ENCODE measurements around the gene RAET1G. TPM values are rescaled to one million over a fixed set of nuclear protein-coding genes. Genes with fewer than 3 reads are reported as not detected.
"Not testable (repeated sequence)": the region's sequence is repeated elsewhere in the genome, so short reads cannot be mapped to it uniquely, and the experiment has no call there.

RAET1G gene
- total RNA-seq, 4 donors from 2014 or later, result 0.29 to 0.32 TPM; not detected in 2

GRCh38 chr6:149962461-149963211 is 39.7 kb upstream of the RAET1G start:
- Histone ChIP-seq H3K36me3 (no peaks in the 10 kb centered on the region), H3K27me3 (peaks cover 0 to 96% (median 37%) of the 10 kb centered on the region in 4 donors), H3K4me3 (peak overlapping the region in 2 of 4 donors; percentile 47 to 65), H3K27ac (replicated peaks in 1 of 4) (no peak overlapping the region), H3K9me3 (no peaks in the 10 kb centered on the region), H3K4me1 (peaks cover 26 to 29% (median 28%) of the 10 kb centered on the region in 4 donors)
- TF ChIP-seq CTCF (IDR thresholded peaks at IDR 0.05) (no peak), POLR2A (IDR thresholded peaks at IDR 0.05; ENCODE audit: low read depth) (no peak), EP300 (IDR thresholded peaks at IDR 0.05) (no peak), POLR2AphosphoS5 (IDR thresholded peaks at IDR 0.05) (no peak)
- 47% methylated on average over 2 of the region's 7 CpGs for WGBS
- intact Hi-C loops (cut with DNase I), result no loop called here
- no peak for DNase-seq (ENCODE audit: extremely low spot score)

- no peak overlapping the region for H3K27ac ChIP-seq (replicated peaks in 1 of 4)
- peaks cover 26 to 29% (median 28%) of the 10 kb centered on the region in 4 donors for H3K4me1 ChIP-seq
- DNase-seq (ENCODE audit: extremely low spot score), result no peak
- TF ChIP-seq POLR2AphosphoS5 (IDR thresholded peaks at IDR 0.05), result no peak
- no peak for TF ChIP-seq EP300 (IDR thresholded peaks at IDR 0.05)
- no peak for TF ChIP-seq CTCF (IDR thresholded peaks at IDR 0.05)
- TF ChIP-seq POLR2A (IDR thresholded peaks at IDR 0.05; ENCODE audit: low read depth), result no peak
- 67% methylated on average over 6 of the region's 6 CpGs for WGBS
- H3K36me3 ChIP-seq, result no peaks in the 10 kb centered on the region
- intact Hi-C loops (cut with DNase I), result no loop called here
- peaks cover 0 to 92% (median 37%) of the 10 kb centered on the region in 4 donors for H3K27me3 ChIP-seq
- H3K4me3 ChIP-seq, result no peak overlapping the region
- H3K9me3 ChIP-seq, result no peaks in the 10 kb centered on the region
These were observed 39.0 kb upstream of the RAET1G start for GRCh38 chr6:149961728-149962425.

- no peak overlapping the region for H3K27ac ChIP-seq (replicated peaks in 1 of 4)
- intact Hi-C loops (cut with DNase I), result no loop called here
- no peak overlapping the region for H3K4me3 ChIP-seq
- 68% methylated on average over 6 of the region's 6 CpGs for WGBS
- peaks cover 0 to 92% (median 33%) of the 10 kb centered on the region in 4 donors for H3K27me3 ChIP-seq
- H3K36me3 ChIP-seq, result no peaks in the 10 kb centered on the region
- no peak for TF ChIP-seq EP300 (IDR thresholded peaks at IDR 0.05)
- TF ChIP-seq POLR2A (IDR thresholded peaks at IDR 0.05; ENCODE audit: low read depth), result no peak
- TF ChIP-seq CTCF (IDR thresholded peaks at IDR 0.05), result no peak
- no peak for TF ChIP-seq POLR2AphosphoS5 (IDR thresholded peaks at IDR 0.05)
- DNase-seq (ENCODE audit: extremely low spot score), result no peak
- no peaks in the 10 kb centered on the region for H3K9me3 ChIP-seq
- peaks cover 26 to 27% (median 26%) of the 10 kb centered on the region in 4 donors for H3K4me1 ChIP-seq
These were observed 37.6 kb upstream of the RAET1G start for GRCh38 chr6:149960488-149960887.

GRCh38 chr6:149959806-149960205 is 36.9 kb upstream of the RAET1G start:
- H3K27ac ChIP-seq (replicated peaks in 1 of 4); DNase-seq (ENCODE audit: extremely low spot score); intact Hi-C loops (cut with DNase I); H3K9me3 ChIP-seq; H3K4me3 ChIP-seq; H3K36me3 ChIP-seq: not testable (repeated sequence)
- H3K4me1 ChIP-seq, result peaks cover 19 to 20% (median 20%) of the 10 kb centered on the region in 4 donors
- 75% methylated on average over 4 of the region's 4 CpGs for WGBS
- peaks cover 0 to 92% (median 29%) of the 10 kb centered on the region in 4 donors for H3K27me3 ChIP-seq

GRCh38 chr6:149958124-149958523 is 35.2 kb upstream of the RAET1G start:
- peaks cover 4 to 15% (median 10%) of the 10 kb centered on the region in 4 donors for H3K4me1 ChIP-seq
- 67% methylated on average over 3 of the region's 3 CpGs for WGBS
- intact Hi-C loops (cut with DNase I); H3K27ac ChIP-seq (replicated peaks in 1 of 4); DNase-seq (ENCODE audit: extremely low spot score); H3K9me3 ChIP-seq; H3K36me3 ChIP-seq; H3K4me3 ChIP-seq: not testable (repeated sequence)
- peaks cover 0 to 92% (median 23%) of the 10 kb centered on the region in 4 donors for H3K27me3 ChIP-seq

- DNase-seq (ENCODE audit: extremely low spot score); intact Hi-C loops (cut with DNase I); H3K4me3 ChIP-seq; H3K36me3 ChIP-seq; H3K9me3 ChIP-seq; H3K27ac ChIP-seq (replicated peaks in 1 of 4): not testable (repeated sequence)
- 51% methylated on average over 7 of the region's 7 CpGs for WGBS
- Histone ChIP-seq H3K27me3 (peaks cover 0 to 92% (median 26%) of the 10 kb centered on the region in 4 donors), H3K4me1 (peaks cover 0 to 12% (median 7%) of the 10 kb centered on the region in 4 donors)
These were observed 32.9 kb upstream of the RAET1G start for GRCh38 chr6:149955654-149956317.

- H3K27ac ChIP-seq (replicated peaks in 1 of 4); H3K4me3 ChIP-seq; H3K9me3 ChIP-seq; intact Hi-C loops (cut with DNase I); DNase-seq (ENCODE audit: extremely low spot score); H3K36me3 ChIP-seq: not testable (repeated sequence)
- H3K27me3 ChIP-seq, result peaks cover 0 to 92% (median 23%) of the 10 kb centered on the region in 4 donors
- H3K4me1 ChIP-seq, result peaks cover 0 to 12% (median 7%) of the 10 kb centered on the region in 4 donors
- WGBS, result 14% methylated on average over 13 of the region's 21 CpGs
These were observed 32.2 kb upstream of the RAET1G start for GRCh38 chr6:149954984-149955653.
